OCI-LY7 (cell line): ENCODE data around the gene UGT1A6.

ENCODE experiments used
- EZH2phosphoT487 ChIP-seq: fragments of 200-600 bp; sonication (generic); IDR thresholded peaks from 2 replicates; pipeline ENCODE4 v1.6.1; 2018; ENCODE audit warnings: low read depth, borderline replicate concordance, mild to moderate bottlenecking, mixed run types, antibody characterized with exemption, low read length, moderate library complexity, mixed read lengths
- TF ChIP-seq, protein P1 (sequence below): fragments of 200-600 bp; sonication (generic); conservative IDR thresholded peaks from 2 replicates; pipeline ENCODE4 v1.5.1; 2014; ENCODE audit warnings: mild to moderate bottlenecking, antibody characterized with exemption, low read length, moderate library complexity, mixed read lengths

- TF ChIP-seq, protein P1, sequence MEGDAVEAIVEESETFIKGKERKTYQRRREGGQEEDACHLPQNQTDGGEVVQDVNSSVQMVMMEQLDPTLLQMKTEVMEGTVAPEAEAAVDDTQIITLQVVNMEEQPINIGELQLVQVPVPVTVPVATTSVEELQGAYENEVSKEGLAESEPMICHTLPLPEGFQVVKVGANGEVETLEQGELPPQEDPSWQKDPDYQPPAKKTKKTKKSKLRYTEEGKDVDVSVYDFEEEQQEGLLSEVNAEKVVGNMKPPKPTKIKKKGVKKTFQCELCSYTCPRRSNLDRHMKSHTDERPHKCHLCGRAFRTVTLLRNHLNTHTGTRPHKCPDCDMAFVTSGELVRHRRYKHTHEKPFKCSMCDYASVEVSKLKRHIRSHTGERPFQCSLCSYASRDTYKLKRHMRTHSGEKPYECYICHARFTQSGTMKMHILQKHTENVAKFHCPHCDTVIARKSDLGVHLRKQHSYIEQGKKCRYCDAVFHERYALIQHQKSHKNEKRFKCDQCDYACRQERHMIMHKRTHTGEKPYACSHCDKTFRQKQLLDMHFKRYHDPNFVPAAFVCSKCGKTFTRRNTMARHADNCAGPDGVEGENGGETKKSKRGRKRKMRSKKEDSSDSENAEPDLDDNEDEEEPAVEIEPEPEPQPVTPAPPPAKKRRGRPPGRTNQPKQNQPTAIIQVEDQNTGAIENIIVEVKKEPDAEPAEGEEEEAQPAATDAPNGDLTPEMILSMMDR: no peak
- TF ChIP-seq EZH2phosphoT487: no peak
These were observed 68.5 kb downstream of the UGT1A6 start for GRCh38 chr2:233761040-233761769.
